ENCODE measurements around the gene STUB1.
A peak's percentile ranks its signal among the peaks of the same experiment; 100 is the strongest.

The STUB1 gene

GRCh38 chr16:705431-706188 lies 25.4 kb downstream of the STUB1 start, which contains the start of gene FBXL16:
Gene FBXL16 (minus strand): TSS chr16:705801. CDS start chr16:697405, 8,396 bp downstream.
- no peak for DNase-seq (ENCODE audit: low read depth)
- no peak within 1 kb of the TSS for H3K4me3 ChIP-seq (replicated peaks; ENCODE audit: low read depth, low read length)
- TF ChIP-seq CTCF (IDR thresholded peaks at IDR 0.05; ENCODE audit: low read length, missing control alignments) = no peak

- TF ChIP-seq CTCF (IDR thresholded peaks at IDR 0.05; ENCODE audit: low read length, missing control alignments) = no peak
- DNase-seq (ENCODE audit: low read depth) = no peak
- no peak overlapping the region for H3K4me3 ChIP-seq (replicated peaks; ENCODE audit: low read depth, low read length)
Measured at GRCh38 chr16:706189-707061, 26.2 kb downstream of the STUB1 start.

- DNase-seq (ENCODE audit: low read depth) = no peak
- no peak overlapping the region for H3K4me3 ChIP-seq (replicated peaks; ENCODE audit: low read depth, low read length)
- no peak for TF ChIP-seq CTCF (IDR thresholded peaks at IDR 0.05; ENCODE audit: low read length, missing control alignments)
Measured at GRCh38 chr16:707062-707538, 26.9 kb downstream of the STUB1 start.

- no peak overlapping the region for H3K4me3 ChIP-seq (replicated peaks; ENCODE audit: low read depth, low read length)
- DNase-seq (ENCODE audit: low read depth) = no peak
- no peak for TF ChIP-seq CTCF (IDR thresholded peaks at IDR 0.05; ENCODE audit: low read length, missing control alignments)
Measured at GRCh38 chr16:708019-708418, 27.8 kb downstream of the STUB1 start.

GRCh38 chr16:708959-709358 lies 28.7 kb downstream of the STUB1 start:
- no peak for DNase-seq (ENCODE audit: low read depth)
- H3K4me3 ChIP-seq (replicated peaks; ENCODE audit: low read depth, low read length) = no peak overlapping the region
- no peak for TF ChIP-seq CTCF (IDR thresholded peaks at IDR 0.05; ENCODE audit: low read length, missing control alignments)

GRCh38 chr16:709566-710499 lies 29.6 kb downstream of the STUB1 start:
- peak; percentile 85 for DNase-seq (ENCODE audit: low read depth)
- H3K4me3 ChIP-seq (replicated peaks; ENCODE audit: low read depth, low read length) = no peak overlapping the region
- no peak for TF ChIP-seq CTCF (IDR thresholded peaks at IDR 0.05; ENCODE audit: low read length, missing control alignments)
